SK-N-SH treated with all-trans-retinoic acid at 6 μM for 48 hours (cell line): ENCODE measurements around the gene MAP1S.

ENCODE experiments used
- ATAC-seq: fragments of 200-7000 bp; cut with Tn5 transposase; 3 replicates; pipeline ENCODE4 v1.9.1; 2020; ENCODE audit warnings: mild to moderate bottlenecking, moderate library complexity
- ARNTL ChIP-seq: fragments of 450-650 bp; formaldehyde crosslinking; IDR thresholded peaks from 2 replicates; pipeline ENCODE4 v1.5.0; 2020; ENCODE audit warnings: low read depth, mild to moderate bottlenecking, moderate library complexity, borderline replicate concordance
- BACH2 ChIP-seq: fragments of 250-450 bp; sonication (Bioruptor Pico); IDR thresholded peaks from 2 replicates; pipeline ENCODE4 v1.9.0; 2021; ENCODE audit warnings: mild to moderate bottlenecking, borderline replicate concordance
- CSDC2 ChIP-seq: fragments of 250-450 bp; sonication (Bioruptor Pico); IDR thresholded peaks from 2 replicates; pipeline ENCODE4 v1.5.0; 2020; ENCODE audit warnings: mild to moderate bottlenecking, moderate library complexity
- ESRRG ChIP-seq: fragments of 250-450 bp; sonication (Bioruptor Pico); IDR thresholded peaks from 2 replicates; pipeline ENCODE4 v1.6.1; 2021; ENCODE audit warnings: mild to moderate bottlenecking
- GLIS3 ChIP-seq: fragments of 250-450 bp; sonication (Bioruptor Pico); IDR thresholded peaks from 2 replicates; pipeline ENCODE4 v1.5.0; 2020; ENCODE audit warnings: mild to moderate bottlenecking, moderate library complexity
- ISL1 ChIP-seq: fragments of 250-450 bp; sonication (Bioruptor Pico); IDR thresholded peaks from 2 replicates; pipeline ENCODE4 v2.1.2; 2022; ENCODE audit warnings: mild to moderate bottlenecking, moderate library complexity
- OSR1 ChIP-seq: fragments of 250-450 bp; sonication (Bioruptor Pico); IDR thresholded peaks from 2 replicates; pipeline ENCODE4 v1.8.0; 2022; ENCODE audit warnings: moderate library complexity, mild to moderate bottlenecking, inconsistent platforms
- PATZ1 ChIP-seq: fragments of 250-450 bp; sonication (Bioruptor Pico); IDR thresholded peaks from 2 replicates; pipeline ENCODE4 v1.8.0; 2020; ENCODE audit warnings: mild to moderate bottlenecking, moderate library complexity, borderline replicate concordance
- POU6F1 ChIP-seq: fragments of 250-450 bp; sonication (Bioruptor Pico); IDR thresholded peaks from 2 replicates; pipeline ENCODE4 v1.8.0; 2021; ENCODE audit warnings: low read depth, mild to moderate bottlenecking, moderate library complexity, borderline replicate concordance
- PPARA ChIP-seq: fragments of 250-450 bp; sonication (Bioruptor Pico); IDR thresholded peaks from 2 replicates; pipeline ENCODE4 v1.5.0; 2020; ENCODE audit warnings: mild to moderate bottlenecking, borderline replicate concordance
- RARB ChIP-seq: fragments of 250-450 bp; sonication (Bioruptor Pico); IDR thresholded peaks from 2 replicates; pipeline ENCODE4 v1.8.0; 2021; ENCODE audit warnings: mild to moderate bottlenecking, moderate library complexity
- SNAI2 ChIP-seq: fragments of 250-450 bp; sonication (Bioruptor Pico); IDR thresholded peaks from 2 replicates; pipeline ENCODE4 v1.5.0; 2020; ENCODE audit warnings: mild to moderate bottlenecking, moderate library complexity
- TCF4 ChIP-seq: fragments of 250-450 bp; sonication (Bioruptor Pico); IDR thresholded peaks from 2 replicates; pipeline ENCODE4 v1.8.0; 2021; ENCODE audit warnings: mild to moderate bottlenecking, moderate library complexity, borderline replicate concordance
- TSHZ2 ChIP-seq: fragments of 250-450 bp; sonication (Bioruptor Pico); IDR thresholded peaks from 2 replicates; pipeline ENCODE4 v1.5.0; 2020; ENCODE audit warnings: mild to moderate bottlenecking, moderate library complexity
- ZFP3 ChIP-seq: fragments of 250-450 bp; sonication (Bioruptor Pico); IDR thresholded peaks from 2 replicates; pipeline ENCODE4 v1.5.0; 2020; ENCODE audit warnings: mild to moderate bottlenecking, moderate library complexity
- ZFP30 ChIP-seq: fragments of 450-650 bp; formaldehyde crosslinking; IDR thresholded peaks from 2 replicates; pipeline ENCODE4 v1.5.0; 2022; ENCODE audit warnings: mild to moderate bottlenecking, moderate library complexity
- ZNF565 ChIP-seq: fragments of 450-650 bp; formaldehyde crosslinking; conservative IDR thresholded peaks from 2 replicates; pipeline ENCODE4 v1.5.0; 2020; ENCODE audit warnings: low read depth, mild to moderate bottlenecking, moderate library complexity
- ZNF70 ChIP-seq: fragments of 450-650 bp; formaldehyde crosslinking; IDR thresholded peaks from 2 replicates; pipeline ENCODE4 v1.5.0; 2020; ENCODE audit warnings: mild to moderate bottlenecking, moderate library complexity
- TF ChIP-seq, protein P1 (sequence below): fragments of 250-450 bp; sonication (Bioruptor Pico); IDR thresholded peaks from 2 replicates; pipeline ENCODE4 v1.5.1; 2021; ENCODE audit warnings: mild to moderate bottlenecking, moderate library complexity
- TF ChIP-seq, protein P2 (sequence below): fragments of 250-450 bp; sonication (Bioruptor Pico); IDR thresholded peaks from 2 replicates; pipeline ENCODE4 v1.5.1; 2020; ENCODE audit warnings: low read depth, mild to moderate bottlenecking, moderate library complexity

MAP1S gene

DNA sequence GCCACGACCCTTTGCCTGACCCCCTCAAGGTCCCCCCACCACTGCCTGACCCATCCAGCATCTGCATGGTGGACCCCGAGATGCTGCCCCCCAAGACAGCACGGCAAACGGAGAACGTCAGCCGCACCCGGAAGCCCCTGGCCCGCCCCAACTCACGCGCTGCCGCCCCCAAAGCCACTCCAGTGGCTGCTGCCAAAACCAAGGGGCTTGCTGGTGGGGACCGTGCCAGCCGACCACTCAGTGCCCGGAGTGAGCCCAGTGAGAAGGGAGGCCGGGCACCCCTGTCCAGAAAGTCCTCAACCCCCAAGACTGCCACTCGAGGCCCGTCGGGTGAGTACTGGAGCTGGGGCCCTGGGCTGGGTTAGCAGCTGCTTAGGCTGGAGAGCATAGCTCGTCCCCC is 8.6 kb downstream of the MAP1S start:
- ATAC-seq: no peak
- TF ChIP-seq, protein P1, sequence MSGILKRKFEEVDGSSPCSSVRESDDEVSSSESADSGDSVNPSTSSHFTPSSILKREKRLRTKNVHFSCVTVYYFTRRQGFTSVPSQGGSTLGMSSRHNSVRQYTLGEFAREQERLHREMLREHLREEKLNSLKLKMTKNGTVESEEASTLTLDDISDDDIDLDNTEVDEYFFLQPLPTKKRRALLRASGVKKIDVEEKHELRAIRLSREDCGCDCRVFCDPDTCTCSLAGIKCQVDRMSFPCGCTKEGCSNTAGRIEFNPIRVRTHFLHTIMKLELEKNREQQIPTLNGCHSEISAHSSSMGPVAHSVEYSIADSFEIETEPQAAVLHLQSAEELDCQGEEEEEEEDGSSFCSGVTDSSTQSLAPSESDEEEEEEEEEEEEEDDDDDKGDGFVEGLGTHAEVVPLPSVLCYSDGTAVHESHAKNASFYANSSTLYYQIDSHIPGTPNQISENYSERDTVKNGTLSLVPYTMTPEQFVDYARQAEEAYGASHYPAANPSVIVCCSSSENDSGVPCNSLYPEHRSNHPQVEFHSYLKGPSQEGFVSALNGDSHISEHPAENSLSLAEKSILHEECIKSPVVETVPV (CRISPR knock-in tag): no peak
- TF ChIP-seq TSHZ2 (CRISPR knock-in tag): no peak
- no peak for TF ChIP-seq BACH2
- TF ChIP-seq, protein P2, sequence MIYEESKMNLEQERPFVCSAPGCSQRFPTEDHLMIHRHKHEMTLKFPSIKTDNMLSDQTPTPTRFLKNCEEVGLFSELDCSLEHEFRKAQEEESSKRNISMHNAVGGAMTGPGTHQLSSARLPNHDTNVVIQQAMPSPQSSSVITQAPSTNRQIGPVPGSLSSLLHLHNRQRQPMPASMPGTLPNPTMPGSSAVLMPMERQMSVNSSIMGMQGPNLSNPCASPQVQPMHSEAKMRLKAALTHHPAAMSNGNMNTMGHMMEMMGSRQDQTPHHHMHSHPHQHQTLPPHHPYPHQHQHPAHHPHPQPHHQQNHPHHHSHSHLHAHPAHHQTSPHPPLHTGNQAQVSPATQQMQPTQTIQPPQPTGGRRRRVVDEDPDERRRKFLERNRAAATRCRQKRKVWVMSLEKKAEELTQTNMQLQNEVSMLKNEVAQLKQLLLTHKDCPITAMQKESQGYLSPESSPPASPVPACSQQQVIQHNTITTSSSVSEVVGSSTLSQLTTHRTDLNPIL (CRISPR knock-in tag): no peak
- TF ChIP-seq ZFP3 (CRISPR knock-in tag): no peak
- TF ChIP-seq CSDC2 (CRISPR knock-in tag): no peak
- TF ChIP-seq OSR1 (CRISPR knock-in tag): no peak
- TF ChIP-seq RARB (CRISPR knock-in tag): no peak

- TF ChIP-seq SNAI2 (CRISPR knock-in tag): no peak
- TF ChIP-seq ZFP3 (CRISPR knock-in tag): no peak
- ATAC-seq: no peak
These were observed 13.8 kb downstream of the MAP1S start for GRCh38 chr19:17733127-17733526.

GRCh38 chr19:17734146-17734545 is 14.9 kb downstream of the MAP1S start:
- TF ChIP-seq SNAI2 (CRISPR knock-in tag): no peak
- TF ChIP-seq ZNF70: no peak
- no peak for ATAC-seq

- ATAC-seq: no peak
- no peak for TF ChIP-seq ZFP3 (CRISPR knock-in tag)
- TF ChIP-seq PATZ1 (CRISPR knock-in tag): no peak
- TF ChIP-seq ARNTL (CRISPR knock-in tag): no peak
- no peak for TF ChIP-seq SNAI2 (CRISPR knock-in tag)
- no peak for TF ChIP-seq ZNF70
- no peak for TF ChIP-seq POU6F1 (CRISPR knock-in tag)
- TF ChIP-seq ISL1: no peak
- TF ChIP-seq CSDC2 (CRISPR knock-in tag): no peak
- no peak for TF ChIP-seq ESRRG (CRISPR knock-in tag)
- TF ChIP-seq PPARA (CRISPR knock-in tag): no peak
- no peak for TF ChIP-seq RARB (CRISPR knock-in tag)
- TF ChIP-seq TCF4 (CRISPR knock-in tag): no peak
- TF ChIP-seq, protein P2 (CRISPR knock-in tag): no peak
- no peak for TF ChIP-seq TSHZ2 (CRISPR knock-in tag)
- TF ChIP-seq GLIS3 (CRISPR knock-in tag): no peak
- no peak for TF ChIP-seq ZFP30 (CRISPR knock-in tag)
- TF ChIP-seq ZNF565 (CRISPR knock-in tag): no peak
- no peak for TF ChIP-seq OSR1 (CRISPR knock-in tag)
- TF ChIP-seq, all 23 proteins: peak for 0
These were observed 16.1 kb downstream of the MAP1S start for GRCh38 chr19:17735410-17735809.
